ENCODE measurements around the gene USB1. TPM values are rescaled to one million over a fixed set of nuclear protein-coding genes. Genes with fewer than 3 reads are reported as not detected.

The USB1 gene
- total and polyA plus RNA-seq, 2 experiments from 2014 or later: 7.6 to 48.4 TPM

DNA sequence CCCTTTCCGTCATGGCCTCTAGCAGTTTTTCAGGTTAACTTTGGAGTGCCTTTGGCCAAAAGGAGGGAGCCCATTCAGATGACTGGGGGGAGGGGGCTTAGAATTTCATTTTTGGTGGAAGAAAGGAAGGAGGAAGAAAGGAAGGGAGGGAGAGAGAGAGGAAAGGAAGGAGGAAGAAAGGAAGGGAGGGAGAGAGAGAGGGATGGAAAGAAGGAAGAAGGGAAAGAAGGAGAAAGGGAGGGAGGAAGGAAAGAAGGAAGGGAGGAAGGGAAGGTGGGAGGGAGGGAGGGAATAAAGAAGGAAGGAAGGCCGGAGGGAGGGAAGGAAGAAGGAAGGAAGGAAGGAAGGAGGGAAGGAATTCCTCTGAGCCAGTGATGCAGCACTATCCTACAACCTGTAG lies 50.1 kb downstream of the USB1 start:
- no peak for TF ChIP-seq EZH2 (IDR thresholded peaks at IDR 0.05; ENCODE audit: insufficient read depth, poor library complexity, severe bottlenecking)
- TF ChIP-seq EZH2phosphoT487 (IDR thresholded peaks at IDR 0.05; ENCODE audit: insufficient read depth, low read depth): no peak
- no peaks in the 10 kb centered on the region for H3K9me2 ChIP-seq (ENCODE audit: insufficient read depth)
- 67 to 71% methylated on average over 1 to 2 of the region's 2 CpGs for WGBS, 2 experiments (ENCODE audit: low coverage in 1 of 2, low lambda C conversion rate in 2 of 2, missing lambda C conversion rate in 2 of 2)
- no peaks in the 10 kb centered on the region for H3K9me3 ChIP-seq (ENCODE audit: low read depth)
- in situ Hi-C loops (cut with MboI): no loop called here
- H3K4me1 ChIP-seq (ENCODE audit: insufficient read depth): no peaks in the 10 kb centered on the region
- DNase-seq: no peak
- no peak overlapping the region for H2AFZ ChIP-seq
- H4K20me1 ChIP-seq (ENCODE audit: insufficient read depth): no peaks in the 10 kb centered on the region
- no peaks in the 10 kb centered on the region for H3F3A ChIP-seq (ENCODE audit: insufficient read depth)
- no peak overlapping the region for H3K27ac ChIP-seq
- H3K79me2 ChIP-seq (ENCODE audit: insufficient read depth): no peaks in the 10 kb centered on the region
- H3K36me3 ChIP-seq (ENCODE audit: low read depth): no peaks in the 10 kb centered on the region
- H3K4me3 ChIP-seq: no peak overlapping the region
- H3K4me2 ChIP-seq (ENCODE audit: unreplicated experiment): no peak overlapping the region
- no peak overlapping the region for H3K9ac ChIP-seq
- no peaks in the 10 kb centered on the region for H3K27me3 ChIP-seq (replicated peaks; ENCODE audit: insufficient read depth)

DNA sequence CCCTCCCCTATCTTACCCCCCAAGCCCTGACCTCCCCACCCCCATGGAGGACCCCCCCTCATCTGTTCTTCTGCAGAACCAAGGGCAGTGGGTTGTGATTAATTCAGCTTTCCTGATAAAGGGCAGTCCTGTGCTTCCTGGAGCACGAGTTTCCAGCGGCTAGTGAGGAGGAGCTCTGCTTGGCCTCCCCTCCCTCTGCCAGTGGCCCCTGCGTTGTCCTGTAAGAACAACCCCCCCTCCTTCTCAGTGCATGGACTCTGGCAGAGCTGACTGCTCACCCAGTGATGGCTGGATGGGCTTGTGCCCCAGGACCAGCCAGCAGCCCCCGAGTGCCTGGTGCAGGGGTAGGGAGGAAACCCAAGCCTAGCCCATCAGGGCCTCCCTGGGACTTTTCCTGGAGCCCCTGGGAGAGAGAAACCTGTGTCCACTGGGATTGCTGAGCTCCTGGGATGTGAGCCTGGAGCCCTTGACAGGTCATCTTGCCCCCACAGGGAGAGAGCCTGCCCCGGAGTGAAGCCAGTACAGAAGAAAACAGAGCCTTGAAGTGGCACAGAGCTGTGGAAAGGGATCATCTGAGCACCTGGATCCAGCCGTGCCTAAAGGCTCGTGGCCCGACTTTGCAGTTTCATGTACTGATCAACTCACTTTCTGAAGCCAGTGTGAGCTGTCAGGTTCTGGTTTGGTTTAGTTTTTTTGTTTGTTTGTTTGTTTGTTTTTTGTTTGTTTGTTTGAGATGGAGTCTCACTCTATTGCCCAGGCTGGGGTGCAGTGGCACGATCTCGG lies 50.8 kb downstream of the USB1 start:
- TF ChIP-seq EZH2 (IDR thresholded peaks at IDR 0.05; ENCODE audit: insufficient read depth, poor library complexity, severe bottlenecking): no peak
- no peak for TF ChIP-seq EZH2phosphoT487 (IDR thresholded peaks at IDR 0.05; ENCODE audit: insufficient read depth, low read depth)
- 43 to 50% methylated on average over 10 of the region's 10 CpGs for WGBS, 2 experiments (ENCODE audit: low coverage in 1 of 2, low lambda C conversion rate in 2 of 2, missing lambda C conversion rate in 2 of 2)

DNA sequence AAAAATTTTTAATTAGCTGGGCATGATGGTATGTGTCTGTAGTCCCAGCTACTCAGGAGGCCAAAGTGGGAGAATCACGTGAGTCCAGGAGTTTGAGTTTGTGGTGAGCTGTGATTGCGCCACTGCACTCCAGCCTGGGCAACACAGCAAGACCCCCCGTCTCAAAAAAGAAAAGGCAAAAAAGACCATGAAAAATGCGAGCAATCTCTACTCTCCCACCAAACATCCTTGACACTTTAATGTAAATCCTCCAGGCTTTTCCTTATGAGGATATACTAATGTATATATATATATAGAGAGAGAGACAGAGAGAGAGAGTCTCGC lies 52.4 kb downstream of the USB1 start:
- no peaks in the 10 kb centered on the region for H3K79me2 ChIP-seq (ENCODE audit: insufficient read depth)
- no peaks in the 10 kb centered on the region; the same call in 1 of the 2 replicates for H3K27me3 ChIP-seq (replicated peaks; ENCODE audit: insufficient read depth)
- H4K20me1 ChIP-seq (ENCODE audit: insufficient read depth): no peaks in the 10 kb centered on the region
- H3K4me3 ChIP-seq: no peak overlapping the region
- no peak for DNase-seq
- H3F3A ChIP-seq (ENCODE audit: insufficient read depth): no peaks in the 10 kb centered on the region
- 76 to 79% methylated on average over 5 of the region's 5 CpGs for WGBS, 2 experiments (ENCODE audit: low coverage in 1 of 2, low lambda C conversion rate in 2 of 2, missing lambda C conversion rate in 2 of 2)
- no peaks in the 10 kb centered on the region for H3K9me3 ChIP-seq (ENCODE audit: low read depth)
- no peaks in the 10 kb centered on the region for H3K9me2 ChIP-seq (ENCODE audit: insufficient read depth)
- no peak overlapping the region for H3K4me2 ChIP-seq (ENCODE audit: unreplicated experiment)
- H3K36me3 ChIP-seq (ENCODE audit: low read depth): no peaks in the 10 kb centered on the region
- in situ Hi-C loops (cut with MboI): no loop called here
- H3K9ac ChIP-seq: no peak overlapping the region
- H3K27ac ChIP-seq: no peak overlapping the region
- no peak for TF ChIP-seq EZH2phosphoT487 (IDR thresholded peaks at IDR 0.05; ENCODE audit: insufficient read depth, low read depth)
- TF ChIP-seq EZH2 (IDR thresholded peaks at IDR 0.05; ENCODE audit: insufficient read depth, poor library complexity, severe bottlenecking): no peak
- no peaks in the 10 kb centered on the region for H3K4me1 ChIP-seq (ENCODE audit: insufficient read depth)
- H2AFZ ChIP-seq: no peak overlapping the region

More for the DNA sequence above, 50.8 kb downstream of the USB1 start:
- Histone ChIP-seq H3K9me3 (ENCODE audit: low read depth) (no peaks in the 10 kb centered on the region), H2AFZ (no peak overlapping the region), H3K79me2 (ENCODE audit: insufficient read depth) (no peaks in the 10 kb centered on the region), H3K36me3 (ENCODE audit: low read depth) (no peaks in the 10 kb centered on the region), H3F3A (ENCODE audit: insufficient read depth) (no peaks in the 10 kb centered on the region), H3K9ac (no peak overlapping the region), H3K4me3 (no peak overlapping the region), H3K4me1 (ENCODE audit: insufficient read depth) (no peaks in the 10 kb centered on the region), H3K27me3 (replicated peaks; ENCODE audit: insufficient read depth) (no peaks in the 10 kb centered on the region; the same call in 1 of the 2 replicates), H3K27ac (no peak overlapping the region), H4K20me1 (ENCODE audit: insufficient read depth) (no peaks in the 10 kb centered on the region), H3K9me2 (ENCODE audit: insufficient read depth) (no peaks in the 10 kb centered on the region), H3K4me2 (ENCODE audit: unreplicated experiment) (no peak overlapping the region)
- in situ Hi-C loops (cut with MboI): no loop called here
- no peak for DNase-seq

DNA sequence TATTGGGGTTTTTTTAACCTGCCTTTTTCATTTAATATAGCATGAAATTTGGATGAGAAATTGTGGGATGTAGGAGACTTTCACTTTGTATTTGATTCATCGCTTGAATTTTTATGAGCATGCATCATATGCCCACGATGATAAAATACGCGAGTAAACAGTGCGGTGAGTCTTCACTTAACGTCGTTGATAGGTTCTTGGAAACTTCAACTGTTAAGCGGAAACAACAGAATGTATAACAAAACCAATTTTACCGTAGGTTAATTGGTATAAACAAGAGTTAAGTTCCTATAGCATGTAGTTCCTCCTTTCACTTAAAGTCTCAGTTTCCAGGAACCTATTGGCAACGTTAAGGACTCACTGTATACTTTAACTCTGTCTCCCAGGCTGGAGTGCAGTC lies 53.1 kb downstream of the USB1 start:
- Histone ChIP-seq H3K4me1 (ENCODE audit: insufficient read depth) (no peaks in the 10 kb centered on the region), H3K79me2 (ENCODE audit: insufficient read depth) (no peaks in the 10 kb centered on the region), H3K36me3 (ENCODE audit: low read depth) (no peaks in the 10 kb centered on the region), H3K9me3 (ENCODE audit: low read depth) (no peaks in the 10 kb centered on the region), H3K27me3 (replicated peaks; ENCODE audit: insufficient read depth) (no peaks in the 10 kb centered on the region; the same call in 1 of the 2 replicates), H2AFZ (no peak overlapping the region), H3K9ac (no peak overlapping the region), H4K20me1 (ENCODE audit: insufficient read depth) (no peaks in the 10 kb centered on the region), H3F3A (ENCODE audit: insufficient read depth) (no peaks in the 10 kb centered on the region), H3K9me2 (ENCODE audit: insufficient read depth) (no peaks in the 10 kb centered on the region), H3K4me2 (ENCODE audit: unreplicated experiment) (no peak overlapping the region), H3K4me3 (no peak overlapping the region), H3K27ac (no peak overlapping the region)
- WGBS, 2 experiments (ENCODE audit: low coverage in 1 of 2, low lambda C conversion rate in 2 of 2, missing lambda C conversion rate in 2 of 2): 78 to 79% methylated on average over 10 of the region's 10 CpGs
- in situ Hi-C loops (cut with MboI): no loop called here
- no peak for TF ChIP-seq EZH2phosphoT487 (IDR thresholded peaks at IDR 0.05; ENCODE audit: insufficient read depth, low read depth)
- no peak for DNase-seq
